GM13976 (cell line): Measurements from ENCODE around the gene SHOX.
"Not testable (repeated sequence)": the region's sequence is repeated elsewhere in the genome, so short reads cannot be mapped to it uniquely, and the experiment has no call there.

Experiments
- DNase-seq: peaks from one replicate; pipeline ENCODE4 v3.0.0; 2012; ENCODE audit warnings: low spot score
- in situ Hi-C: fragments of 300-500 bp; cut with MboI; formaldehyde crosslinking; loops from one replicate; pipeline ENCODE4 v1.12.0; 2022; ENCODE audit warnings: low sequenced_read_pairs, mixed read lengths, inconsistent platforms; ENCODE audit not compliant: unreplicated experiment
- TF ChIP-seq, protein P1 (sequence below): IDR thresholded peaks from 2 replicates; pipeline ENCODE4 v1.5.1; 2012; ENCODE audit warnings: borderline replicate concordance, mild to moderate bottlenecking; ENCODE audit not compliant: insufficient read depth; ENCODE audit errors: extremely low read depth, missing control alignments, control extremely low read depth

The SHOX gene

DNA sequence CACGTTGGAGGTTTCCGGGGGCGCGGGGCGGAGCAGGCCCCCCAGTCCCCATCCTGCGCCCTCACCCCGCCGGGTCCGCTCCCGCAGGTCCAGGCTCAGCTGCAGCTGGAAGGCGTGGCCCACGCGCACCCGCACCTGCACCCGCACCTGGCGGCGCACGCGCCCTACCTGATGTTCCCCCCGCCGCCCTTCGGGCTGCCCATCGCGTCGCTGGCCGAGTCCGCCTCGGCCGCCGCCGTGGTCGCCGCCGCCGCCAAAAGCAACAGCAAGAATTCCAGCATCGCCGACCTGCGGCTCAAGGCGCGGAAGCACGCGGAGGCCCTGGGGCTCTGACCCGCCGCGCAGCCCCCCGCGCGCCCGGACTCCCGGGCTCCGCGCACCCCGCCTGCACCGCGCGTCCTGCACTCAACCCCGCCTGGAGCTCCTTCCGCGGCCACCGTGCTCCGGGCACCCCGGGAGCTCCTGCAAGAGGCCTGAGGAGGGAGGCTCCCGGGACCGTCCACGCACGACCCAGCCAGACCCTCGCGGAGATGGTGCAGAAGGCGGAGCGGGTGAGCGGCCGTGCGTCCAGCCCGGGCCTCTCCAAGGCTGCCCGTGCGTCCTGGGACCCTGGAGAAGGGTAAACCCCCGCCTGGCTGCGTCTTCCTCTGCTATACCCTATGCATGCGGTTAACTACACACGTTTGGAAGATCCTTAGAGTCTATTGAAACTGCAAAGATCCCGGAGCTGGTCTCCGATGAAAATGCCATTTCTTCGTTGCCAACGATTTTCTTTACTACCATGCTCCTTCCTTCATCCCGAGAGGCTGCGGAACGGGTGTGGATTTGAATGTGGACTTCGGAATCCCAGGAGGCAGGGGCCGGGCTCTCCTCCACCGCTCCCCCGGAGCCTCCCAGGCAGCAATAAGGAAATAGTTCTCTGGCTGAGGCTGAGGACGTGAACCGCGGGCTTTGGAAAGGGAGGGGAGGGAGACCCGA is 14.0 kb downstream of the SHOX start:
- in situ Hi-C loops = no loop called here
- TF ChIP-seq, protein P1, sequence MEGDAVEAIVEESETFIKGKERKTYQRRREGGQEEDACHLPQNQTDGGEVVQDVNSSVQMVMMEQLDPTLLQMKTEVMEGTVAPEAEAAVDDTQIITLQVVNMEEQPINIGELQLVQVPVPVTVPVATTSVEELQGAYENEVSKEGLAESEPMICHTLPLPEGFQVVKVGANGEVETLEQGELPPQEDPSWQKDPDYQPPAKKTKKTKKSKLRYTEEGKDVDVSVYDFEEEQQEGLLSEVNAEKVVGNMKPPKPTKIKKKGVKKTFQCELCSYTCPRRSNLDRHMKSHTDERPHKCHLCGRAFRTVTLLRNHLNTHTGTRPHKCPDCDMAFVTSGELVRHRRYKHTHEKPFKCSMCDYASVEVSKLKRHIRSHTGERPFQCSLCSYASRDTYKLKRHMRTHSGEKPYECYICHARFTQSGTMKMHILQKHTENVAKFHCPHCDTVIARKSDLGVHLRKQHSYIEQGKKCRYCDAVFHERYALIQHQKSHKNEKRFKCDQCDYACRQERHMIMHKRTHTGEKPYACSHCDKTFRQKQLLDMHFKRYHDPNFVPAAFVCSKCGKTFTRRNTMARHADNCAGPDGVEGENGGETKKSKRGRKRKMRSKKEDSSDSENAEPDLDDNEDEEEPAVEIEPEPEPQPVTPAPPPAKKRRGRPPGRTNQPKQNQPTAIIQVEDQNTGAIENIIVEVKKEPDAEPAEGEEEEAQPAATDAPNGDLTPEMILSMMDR = no peak
- DNase-seq = no peak

DNA sequence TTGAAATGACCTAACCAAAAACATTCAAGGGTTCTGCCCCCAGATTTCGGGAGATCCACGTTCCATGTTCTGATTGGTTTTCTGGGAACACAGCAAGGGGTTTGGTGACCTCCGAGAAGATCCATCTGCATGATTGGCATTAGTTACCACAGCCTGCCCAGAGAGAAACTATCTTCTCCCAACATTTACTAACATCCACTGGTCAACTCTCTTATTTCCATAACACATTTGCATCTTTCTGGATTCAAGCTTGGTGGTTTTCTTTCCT is 15.6 kb downstream of the SHOX start:
- TF ChIP-seq, protein P1 = no peak
- in situ Hi-C loops = no loop called here
- no peak for DNase-seq

DNA sequence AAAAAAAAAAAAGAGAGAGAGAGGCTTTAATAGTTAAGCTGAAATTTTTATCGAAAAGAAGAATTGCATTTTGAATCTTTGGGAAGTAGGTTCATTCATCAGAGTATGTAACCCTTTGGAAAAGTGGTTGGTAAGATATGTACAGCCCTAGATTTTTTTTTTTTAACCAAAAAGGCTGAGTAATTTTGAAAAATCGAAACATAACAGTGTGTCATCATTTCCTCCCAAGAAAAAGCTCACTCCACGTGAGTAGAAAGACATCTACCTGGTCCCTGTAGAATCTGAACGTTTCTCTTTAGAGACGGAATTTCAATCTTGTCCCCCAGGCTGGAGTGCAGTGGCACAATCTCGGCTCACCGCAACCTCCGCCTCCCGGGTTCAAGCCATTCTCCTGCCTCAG is 16.2 kb downstream of the SHOX start:
- in situ Hi-C loops = no loop called here
- TF ChIP-seq, protein P1 = no peak
- no peak for DNase-seq

DNA sequence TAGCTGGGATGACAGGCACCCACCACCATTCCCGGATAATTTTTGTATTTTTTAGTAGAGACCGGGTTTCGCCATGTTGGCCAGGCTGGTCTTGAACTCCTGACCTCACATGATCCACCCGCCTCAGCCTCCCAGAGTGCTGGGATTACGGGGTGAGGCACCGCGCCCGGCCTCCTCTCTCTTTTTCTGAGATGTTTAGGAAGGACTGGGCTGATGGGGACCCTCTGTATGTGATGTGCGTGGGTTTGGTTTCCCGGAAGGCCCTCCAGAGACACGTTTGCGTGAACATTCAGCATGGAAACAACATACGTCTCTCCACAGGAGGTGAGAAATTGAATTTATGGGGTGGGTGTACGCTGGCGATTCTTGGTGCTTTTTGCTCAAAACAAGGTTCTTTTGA is 18.6 kb downstream of the SHOX start:
- in situ Hi-C loops = no loop called here
- no peak for DNase-seq
- TF ChIP-seq, protein P1 = no peak

DNA sequence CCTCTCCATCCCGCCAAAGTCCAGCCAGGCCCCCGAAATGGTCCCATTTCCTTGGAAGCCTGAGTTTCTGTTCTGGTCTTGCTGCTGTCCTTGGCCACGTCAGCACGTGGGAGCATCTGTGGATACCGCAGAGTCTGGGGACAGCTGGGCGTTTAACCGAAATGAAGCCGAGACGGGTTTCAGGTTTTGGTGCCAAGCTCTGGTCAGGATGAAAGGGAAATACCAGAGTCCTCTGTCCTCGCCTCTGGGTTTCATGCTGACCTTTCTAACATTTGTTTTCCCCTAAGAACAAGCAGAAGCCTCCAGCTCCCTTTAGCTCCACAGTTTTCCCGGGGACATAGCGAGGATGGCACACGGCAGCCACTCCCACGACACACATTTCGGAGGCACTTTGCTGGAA is 19.7 kb downstream of the SHOX start:
- no peak for DNase-seq

DNA sequence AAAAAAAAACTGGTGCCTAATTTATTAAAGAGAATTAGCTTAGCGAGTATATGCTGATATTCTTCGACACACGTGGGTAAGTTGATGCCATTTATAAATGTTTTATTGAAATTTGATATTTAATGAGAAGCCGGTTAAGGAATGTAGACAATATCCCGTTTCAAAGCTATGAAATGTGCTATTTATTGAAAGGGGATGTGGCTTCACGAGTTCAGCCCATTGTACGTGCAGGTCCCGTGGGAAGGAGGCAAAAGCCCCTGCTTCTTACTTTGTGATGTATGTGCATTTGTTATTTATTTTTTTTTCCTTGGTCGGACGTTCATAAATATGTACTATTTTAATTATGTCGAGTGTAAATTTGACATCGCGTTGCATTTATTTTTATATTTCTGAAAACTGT is 20.2 kb downstream of the SHOX start:
- DNase-seq = no peak
- TF ChIP-seq, protein P1 = no peak
- in situ Hi-C loops = no loop called here

More for the DNA sequence above, 19.7 kb downstream of the SHOX start:
- in situ Hi-C loops = no loop called here
- TF ChIP-seq, protein P1 = no peak

DNA sequence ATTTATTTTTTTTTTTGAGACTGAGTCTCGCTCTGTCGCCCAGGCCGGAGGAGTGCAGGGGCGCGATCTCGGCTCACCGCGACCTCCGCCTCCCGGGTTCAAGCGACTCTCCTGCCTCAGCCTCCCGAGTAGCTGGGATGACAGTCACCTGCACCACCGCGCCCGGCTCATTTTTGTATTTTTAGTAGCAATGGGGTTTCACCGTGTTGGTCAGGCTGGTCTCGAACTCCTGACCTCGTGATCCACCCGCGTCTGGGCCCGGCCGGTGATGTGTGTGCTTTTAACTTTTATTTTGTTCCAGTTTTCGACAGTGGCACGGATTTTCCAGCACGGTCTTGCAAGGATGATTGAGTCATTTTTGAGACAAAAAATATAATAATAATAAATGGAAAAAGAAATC is 21.3 kb downstream of the SHOX start:
- in situ Hi-C loops, DNase-seq: not testable (repeated sequence)
